Stomach (tissue), 4 donors: ENCODE measurements around the gene CBX7.

Experiments
- EP300 ChIP-seq: sonication (generic); formaldehyde crosslinking; IDR thresholded peaks from one replicate; pipeline ENCODE4 v1.6.1; 2017; ENCODE audit warnings: antibody characterized with exemption
- POLR2A ChIP-seq, 4 donors: fragments of 450-650 bp; IDR thresholded peaks; one replicate each; pipeline ENCODE4 v1.6.1; 2016; ENCODE audit warnings: antibody characterized with exemption in 4 of 4, control low read depth in 2 of 4, mild to moderate bottlenecking in 1 of 4, moderate library complexity in 1 of 4
- POLR2AphosphoS5 ChIP-seq, 3 donors: sonication (generic); formaldehyde crosslinking; IDR thresholded peaks; one replicate each; pipeline ENCODE4 v1.6.1; 2016; ENCODE audit warnings: antibody characterized with exemption in 3 of 3
- TF ChIP-seq, protein P1 (sequence below), 7 experiments: fragments of 450-650 bp in 4 of 7; fragments of 200-600 bp in 3 of 7; sonication (generic) in 3 of 7; IDR thresholded peaks; one replicate each; pipeline ENCODE4 v1.5.1; 2016 to 2019; ENCODE audit warnings: antibody characterized with exemption in 7 of 7, control low read depth in 2 of 7, mild to moderate bottlenecking in 1 of 7

- TF ChIP-seq, protein P1, sequence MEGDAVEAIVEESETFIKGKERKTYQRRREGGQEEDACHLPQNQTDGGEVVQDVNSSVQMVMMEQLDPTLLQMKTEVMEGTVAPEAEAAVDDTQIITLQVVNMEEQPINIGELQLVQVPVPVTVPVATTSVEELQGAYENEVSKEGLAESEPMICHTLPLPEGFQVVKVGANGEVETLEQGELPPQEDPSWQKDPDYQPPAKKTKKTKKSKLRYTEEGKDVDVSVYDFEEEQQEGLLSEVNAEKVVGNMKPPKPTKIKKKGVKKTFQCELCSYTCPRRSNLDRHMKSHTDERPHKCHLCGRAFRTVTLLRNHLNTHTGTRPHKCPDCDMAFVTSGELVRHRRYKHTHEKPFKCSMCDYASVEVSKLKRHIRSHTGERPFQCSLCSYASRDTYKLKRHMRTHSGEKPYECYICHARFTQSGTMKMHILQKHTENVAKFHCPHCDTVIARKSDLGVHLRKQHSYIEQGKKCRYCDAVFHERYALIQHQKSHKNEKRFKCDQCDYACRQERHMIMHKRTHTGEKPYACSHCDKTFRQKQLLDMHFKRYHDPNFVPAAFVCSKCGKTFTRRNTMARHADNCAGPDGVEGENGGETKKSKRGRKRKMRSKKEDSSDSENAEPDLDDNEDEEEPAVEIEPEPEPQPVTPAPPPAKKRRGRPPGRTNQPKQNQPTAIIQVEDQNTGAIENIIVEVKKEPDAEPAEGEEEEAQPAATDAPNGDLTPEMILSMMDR (IDR thresholded peaks at IDR 0.05) = no peak
- TF ChIP-seq POLR2A (IDR thresholded peaks at IDR 0.05) (no peak), POLR2AphosphoS5 (IDR thresholded peaks at IDR 0.05) (no peak), EP300 (no peak)
Observed at GRCh38 chr22:39173787-39174497, 21.5 kb upstream of the CBX7 start.
